Activated CD4-positive, alpha-beta memory T cell treated with anti-CD3 and anti-CD28 coated beads for 36 hours (primary cell): ENCODE measurements around the gene GTF2A1. TPM values are rescaled to one million over a fixed set of nuclear protein-coding genes. Genes with fewer than 3 reads are reported as not detected.

ENCODE experiments used
- CTCF ChIA-PET: fragments of 350-600 bp; sonication (Branson Sonifier 250); formaldehyde crosslinking; loops from one replicate; lab custom pipeline; 2021; ENCODE audit warnings: antibody characterized with exemption, inconsistent platforms; lab: Charles Lee
- POLR2A ChIA-PET: fragments of 350-600 bp; sonication (Branson Sonifier 250); formaldehyde crosslinking; loops from one replicate; lab custom pipeline; 2021; ENCODE audit warnings: antibody characterized with exemption; lab: Charles Lee
- DNase-seq: peaks from one replicate; pipeline ENCODE4 v3.0.0-alpha.2; 2020
- H3K27ac Mint-ChIP-seq: one replicate; pipeline ENCODE4 v1.8.0; 2021; ENCODE audit warnings: mixed read lengths
- H3K27me3 Mint-ChIP-seq: one replicate; pipeline ENCODE4 v1.8.0; 2021; ENCODE audit warnings: mixed read lengths
- H3K36me3 Mint-ChIP-seq: one replicate; pipeline ENCODE4 v1.8.0; 2021; ENCODE audit warnings: mixed read lengths
- H3K4me1 Mint-ChIP-seq: one replicate; pipeline ENCODE4 v1.8.0; 2021; ENCODE audit warnings: low read depth, mixed read lengths
- H3K4me3 Mint-ChIP-seq: one replicate; pipeline ENCODE4 v1.8.0; 2021; ENCODE audit warnings: mild to moderate bottlenecking, mixed read lengths
- H3K9me3 Mint-ChIP-seq: one replicate; pipeline ENCODE4 v1.8.0; 2021; ENCODE audit warnings: mixed read lengths
- intact Hi-C: fragments of 100-400 bp; cut with micrococcal nuclease; formaldehyde crosslinking; loops from one replicate; pipeline ENCODE4 v1.15.1; 2023
- total RNA-seq, 2 experiments: library from RNA; stranded (reverse); gene quantifications; one replicate each; pipeline ENCODE4 v1.2.3, GENCODE V29; 2021

GTF2A1 gene
- total RNA-seq, 2 experiments from 2014 or later, result 38.9 to 40.1 TPM

DNA sequence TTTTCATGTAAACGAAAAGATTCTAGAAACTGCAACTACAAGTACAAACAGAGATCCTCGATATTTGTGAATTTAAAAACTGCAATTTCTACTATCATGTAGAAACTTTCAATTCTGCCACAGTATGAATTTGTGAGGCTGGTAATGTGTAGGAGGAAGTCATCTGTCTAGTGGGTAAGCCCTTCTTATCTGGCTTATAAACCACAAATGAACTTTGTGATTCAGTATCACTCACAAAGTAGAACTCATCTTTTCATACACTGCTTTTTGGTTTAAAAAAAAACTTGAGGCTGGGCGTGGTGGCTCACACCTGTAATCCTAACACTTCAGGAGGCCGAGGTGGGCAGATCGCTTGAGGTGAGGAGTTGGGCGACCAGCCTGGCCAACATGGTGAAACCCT lies 20.7 kb downstream of the GTF2A1 start:
- intact Hi-C loops, result loop anchor here (2.0 kb wide), 1 partner anchor 19 kb away; no protein-coding TSS in a partner anchor
- Mint-ChIP-seq H3K9me3 (no peaks in the 10 kb centered on the region), H3K27me3 (no peaks in the 10 kb centered on the region), H3K4me1 (peaks cover 22% of the 10 kb centered on the region), H3K27ac (peak overlapping the region; percentile 54), H3K4me3 (no peak overlapping the region), H3K36me3 (peaks cover 48% of the 10 kb centered on the region)
- ChIA-PET CTCF (no interaction called here), POLR2A (no interaction called here)
- DNase-seq, result no peak

DNA sequence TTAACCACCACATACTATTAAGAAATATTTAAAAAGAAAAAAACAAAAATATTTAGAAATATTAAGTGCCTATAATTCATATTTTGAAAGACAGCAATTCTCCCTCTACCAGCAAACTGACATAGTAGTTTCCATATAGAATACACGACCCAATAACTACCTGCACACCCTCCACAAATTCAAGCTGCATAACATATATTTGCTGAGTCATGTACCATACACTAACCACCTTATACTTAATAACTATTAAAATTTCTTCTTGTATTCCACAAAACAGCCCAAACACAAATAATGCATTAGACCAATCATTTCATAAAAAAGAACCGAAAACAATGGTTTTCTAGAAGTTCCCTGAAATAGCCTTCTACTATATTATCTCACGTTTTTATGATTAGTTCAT lies 21.7 kb downstream of the GTF2A1 start:
- CTCF ChIA-PET, result interaction anchor here (1.3 kb wide), 1 partner anchor 29 kb away, joined by 4 read pairs; no protein-coding TSS in a partner anchor
- POLR2A ChIA-PET, result no interaction called here
- Mint-ChIP-seq H3K9me3 (no peaks in the 10 kb centered on the region), H3K27me3 (no peaks in the 10 kb centered on the region), H3K4me3 (no peak overlapping the region), H3K36me3 (peaks cover 49% of the 10 kb centered on the region), H3K4me1 (peaks cover 25% of the 10 kb centered on the region), H3K27ac (no peak overlapping the region)
- intact Hi-C loops, result no loop called here
- no peak for DNase-seq

DNA sequence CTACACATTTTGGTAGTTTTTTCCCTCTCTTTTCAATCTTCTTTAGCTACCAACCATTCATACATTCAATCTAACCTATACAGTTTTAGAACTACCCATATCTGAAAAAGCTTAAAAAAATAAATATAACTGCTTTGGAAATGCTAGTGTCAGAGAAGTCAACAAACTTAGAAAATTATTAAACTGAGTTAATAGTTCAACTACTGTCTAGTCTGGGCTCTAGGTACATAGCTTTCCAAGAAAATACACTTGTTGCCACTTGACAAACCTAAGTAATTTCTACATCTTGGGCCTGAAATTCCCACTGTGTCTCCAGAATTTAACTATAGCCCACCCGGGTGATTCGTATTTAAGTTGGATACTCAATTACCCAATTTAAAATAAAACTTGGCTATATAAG lies 22.1 kb downstream of the GTF2A1 start:
- H3K36me3 Mint-ChIP-seq, result peaks cover 48% of the 10 kb centered on the region

DNA sequence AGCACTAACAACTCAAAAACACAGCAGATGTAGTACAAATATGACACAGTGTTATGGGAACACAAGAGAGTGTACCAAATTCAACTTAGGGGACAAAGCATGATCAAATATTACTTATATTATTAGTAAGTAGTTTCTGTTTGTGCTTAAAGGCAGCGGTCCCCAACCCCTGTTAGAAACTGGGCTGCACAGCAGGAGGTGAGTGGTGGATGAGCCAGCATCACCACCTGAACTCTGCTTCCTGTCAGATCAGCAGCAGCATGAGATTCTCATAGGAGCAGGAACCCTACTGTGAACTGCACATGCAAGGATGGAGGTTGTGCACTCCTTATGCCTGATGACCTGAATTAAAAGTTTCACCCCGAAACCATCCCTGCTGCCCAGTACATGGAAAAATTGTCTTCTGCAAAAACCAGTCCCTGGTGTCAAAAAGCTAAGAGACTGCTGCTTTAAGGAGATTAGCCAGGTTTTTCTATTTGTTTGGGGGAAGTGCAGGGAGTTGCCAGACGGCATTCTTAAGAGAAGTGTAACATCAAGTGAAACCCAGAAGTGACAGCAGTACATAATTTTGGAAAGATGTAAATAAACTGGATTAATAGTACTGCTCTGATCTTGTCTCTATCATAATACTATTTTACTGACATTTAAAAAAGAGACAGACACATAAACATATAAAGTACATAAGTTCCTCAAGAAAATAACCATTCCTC lies 26.7 kb downstream of the GTF2A1 start:
- Mint-ChIP-seq H3K4me1 (peaks cover 41% of the 10 kb centered on the region), H3K4me3 (no peak overlapping the region), H3K27ac (no peak overlapping the region), H3K27me3 (no peaks in the 10 kb centered on the region), H3K9me3 (no peaks in the 10 kb centered on the region), H3K36me3 (peaks cover 43% of the 10 kb centered on the region)
- peak; percentile 61 for DNase-seq
- ChIA-PET CTCF (no interaction called here), POLR2A (no interaction called here)
- intact Hi-C loops, result loop anchor here (1.0 to 2.0 kb wide), 2 partner anchors 23 to 25 kb away; no protein-coding TSS in a partner anchor

More for the DNA sequence above, 22.1 kb downstream of the GTF2A1 start:
- Mint-ChIP-seq H3K4me1 (peaks cover 29% of the 10 kb centered on the region), H3K27ac (no peak overlapping the region), H3K27me3 (no peaks in the 10 kb centered on the region), H3K4me3 (no peak overlapping the region), H3K9me3 (no peaks in the 10 kb centered on the region)
- ChIA-PET CTCF (interaction anchor here (0.7 to 1.3 kb wide), 2 partner anchors 29 to 471 kb away, joined by 3 to 4 read pairs; no protein-coding TSS in a partner anchor), POLR2A (interaction anchor here (0.8 kb wide), 1 partner anchor 9 kb away, joined by 4 read pairs; no protein-coding TSS in a partner anchor)
- no peak for DNase-seq
- intact Hi-C loops, result no loop called here

DNA sequence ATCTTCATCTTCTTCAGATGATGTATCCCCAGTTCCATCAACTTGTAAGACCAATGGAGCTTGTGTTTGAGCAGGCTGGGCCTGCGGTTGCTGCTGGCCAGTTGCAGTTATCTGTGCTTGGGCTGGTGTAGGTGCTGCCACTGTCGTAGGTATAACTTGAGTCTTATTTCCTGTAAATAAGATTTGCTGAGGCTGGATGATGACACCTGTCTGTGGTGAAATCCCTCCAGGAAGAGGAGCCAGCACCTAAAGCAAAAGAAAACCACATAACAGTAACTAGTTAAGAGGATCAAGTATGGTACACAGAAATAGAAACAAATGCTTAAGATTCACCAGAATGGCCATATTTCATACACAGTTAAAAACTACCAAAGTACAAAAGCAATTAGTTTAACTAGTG lies 28.2 kb downstream of the GTF2A1 start:
- Mint-ChIP-seq H3K27me3 (no peaks in the 10 kb centered on the region), H3K4me3 (peak overlapping the region; percentile 44), H3K4me1 (peaks cover 50% of the 10 kb centered on the region), H3K9me3 (no peaks in the 10 kb centered on the region), H3K27ac (peak overlapping the region; percentile 79), H3K36me3 (peaks cover 48% of the 10 kb centered on the region)
- intact Hi-C loops, result loop anchor here (2.0 kb wide), 1 partner anchor 22 kb away; no protein-coding TSS in a partner anchor
- ChIA-PET CTCF (interaction anchor here (1.2 kb wide), 2 partner anchors 20 to 22 kb away, joined by 3 to 8 read pairs; no protein-coding TSS in a partner anchor), POLR2A (interaction anchor here (0.8 kb wide), 1 partner anchor 23 kb away, joined by 3 read pairs; no protein-coding TSS in a partner anchor)
- DNase-seq, result peak; percentile 47

DNA sequence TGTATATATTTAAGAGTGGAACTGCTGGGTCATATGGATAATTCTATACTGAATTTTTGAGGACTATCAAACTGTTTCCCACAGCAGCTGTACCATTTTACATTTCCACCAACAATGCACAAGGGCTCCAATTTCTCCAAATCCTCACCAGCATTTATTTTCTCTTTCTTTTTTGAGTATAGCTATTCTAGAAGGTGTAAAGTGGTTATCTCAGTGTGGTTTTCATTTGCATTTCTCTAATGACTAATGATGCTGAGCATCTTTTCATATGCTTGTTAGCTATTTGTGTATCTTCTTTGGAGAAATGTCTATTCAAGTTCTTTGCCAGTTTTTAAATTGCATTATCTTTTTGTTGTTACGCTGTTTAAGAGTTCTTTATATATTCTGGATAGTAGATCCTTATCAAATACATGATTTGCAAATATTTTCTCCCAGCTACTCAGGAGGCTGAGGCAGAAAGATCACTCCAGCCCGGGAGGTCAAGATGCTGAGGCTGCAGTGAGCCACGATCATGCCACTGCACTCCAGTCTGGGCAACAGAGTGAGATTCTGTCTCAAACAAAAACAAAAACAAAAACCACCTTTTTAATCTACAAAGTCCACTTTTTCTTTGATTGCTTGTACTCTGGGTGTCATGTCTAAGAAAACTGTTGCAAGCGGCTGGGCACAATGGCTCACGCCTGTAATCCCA lies 32.8 kb downstream of the GTF2A1 start:
- ChIA-PET POLR2A (interaction anchor here (1.1 to 1.2 kb wide), 2 partner anchors 31 to 33 kb away, joined by 3 read pairs; partner anchors contain the start of gene GTF2A1), CTCF (interaction anchor here (0.8 to 1.1 kb wide), 5 partner anchors 9 to 30 kb away, joined by 3 to 4 read pairs (median 3); no protein-coding TSS in a partner anchor)
- H3K4me1 Mint-ChIP-seq, result peaks cover 51% of the 10 kb centered on the region
- DNase-seq, result no peak
- H3K4me3 Mint-ChIP-seq, result no peak overlapping the region
- H3K27ac Mint-ChIP-seq, result peak overlapping the region; percentile 23
- no peaks in the 10 kb centered on the region for H3K27me3 Mint-ChIP-seq
- H3K9me3 Mint-ChIP-seq, result no peaks in the 10 kb centered on the region
- peaks cover 35% of the 10 kb centered on the region for H3K36me3 Mint-ChIP-seq
- intact Hi-C loops, result no loop called here

DNA sequence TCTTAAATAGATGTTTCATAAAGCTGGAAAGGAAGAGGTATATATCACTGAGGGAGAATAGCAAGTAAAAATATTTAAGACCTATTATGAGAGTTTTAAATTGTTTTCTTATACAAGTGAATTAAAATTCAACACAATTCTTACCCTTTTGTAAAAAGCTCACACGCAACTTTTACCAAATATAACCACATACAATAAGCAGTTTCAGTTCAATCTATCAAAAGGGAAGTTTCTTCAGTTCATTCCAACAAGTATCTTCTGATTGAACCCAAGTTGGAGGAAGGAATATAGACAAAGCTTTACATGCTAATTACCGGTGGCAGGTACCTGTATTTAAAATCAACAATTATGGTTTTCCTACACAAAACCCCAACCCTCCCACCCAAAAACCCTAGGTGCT lies 41.1 kb downstream of the GTF2A1 start:
- POLR2A ChIA-PET, result no interaction called here
- Mint-ChIP-seq H3K27me3 (no peaks in the 10 kb centered on the region), H3K27ac (no peak overlapping the region), H3K9me3 (no peaks in the 10 kb centered on the region), H3K36me3 (peaks cover 28% of the 10 kb centered on the region), H3K4me3 (no peak overlapping the region), H3K4me1 (peaks cover 30% of the 10 kb centered on the region)
- no peak for DNase-seq
- intact Hi-C loops, result no loop called here
- CTCF ChIA-PET, result interaction anchor here (1.4 to 3.2 kb wide), 2 partner anchors 8 to 9 kb away, joined by 4 to 24 read pairs; no protein-coding TSS in a partner anchor

DNA sequence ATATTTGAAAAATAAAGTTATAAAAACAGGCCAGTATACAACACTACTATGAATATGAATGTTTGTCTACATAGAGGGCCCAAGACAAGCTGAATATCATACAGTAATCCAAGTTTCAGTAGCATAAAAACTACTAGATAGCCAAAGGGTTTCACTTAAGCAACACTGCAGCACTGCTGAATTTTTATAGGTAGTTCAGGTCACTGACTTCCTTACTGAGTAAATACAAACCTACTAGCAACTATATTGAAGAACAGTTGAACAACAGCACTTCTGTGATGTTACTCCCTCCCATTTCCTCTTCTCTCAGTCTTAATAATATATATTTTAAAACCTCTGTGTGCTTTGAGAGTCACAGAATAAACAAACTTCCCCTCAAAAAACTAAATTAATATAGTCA lies 42.7 kb downstream of the GTF2A1 start:
- Mint-ChIP-seq H3K9me3 (no peaks in the 10 kb centered on the region), H3K4me3 (no peak overlapping the region), H3K36me3 (peaks cover 20% of the 10 kb centered on the region), H3K27ac (peak overlapping the region; percentile 7), H3K27me3 (no peaks in the 10 kb centered on the region), H3K4me1 (peaks cover 17% of the 10 kb centered on the region)
- ChIA-PET POLR2A (no interaction called here), CTCF (interaction anchor here (1.5 to 3.2 kb wide), 2 partner anchors 7 to 190 kb away, joined by 3 to 24 read pairs; no protein-coding TSS in a partner anchor)
- intact Hi-C loops, result no loop called here
- no peak for DNase-seq

DNA sequence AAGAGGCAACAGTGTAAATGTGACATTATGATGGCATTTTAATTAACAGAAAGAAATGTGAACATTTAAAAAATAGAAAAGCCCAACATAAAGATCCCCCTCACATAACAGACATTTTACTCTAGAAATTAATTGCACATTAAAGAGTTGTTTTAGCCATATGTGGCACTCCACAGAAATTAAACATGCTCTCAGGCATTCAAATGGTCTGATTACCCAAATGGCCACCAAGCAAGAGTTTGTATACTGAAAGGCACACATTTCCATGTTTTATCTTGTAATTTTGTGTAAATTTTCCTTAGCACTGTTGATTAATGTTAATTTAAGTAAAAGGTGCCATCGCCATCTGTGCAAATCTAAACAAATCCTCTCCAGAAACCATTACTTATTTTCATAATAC lies 43.5 kb downstream of the GTF2A1 start:
- no peak for DNase-seq
- Mint-ChIP-seq H3K36me3 (peaks cover 15% of the 10 kb centered on the region), H3K9me3 (no peaks in the 10 kb centered on the region), H3K4me1 (peaks cover 9% of the 10 kb centered on the region), H3K27ac (peak overlapping the region; percentile 60), H3K4me3 (no peak overlapping the region), H3K27me3 (no peaks in the 10 kb centered on the region)
- POLR2A ChIA-PET, result no interaction called here
- CTCF ChIA-PET, result interaction anchor here (1.5 kb wide), 1 partner anchor 190 kb away, joined by 3 read pairs; no protein-coding TSS in a partner anchor
- intact Hi-C loops, result no loop called here

DNA sequence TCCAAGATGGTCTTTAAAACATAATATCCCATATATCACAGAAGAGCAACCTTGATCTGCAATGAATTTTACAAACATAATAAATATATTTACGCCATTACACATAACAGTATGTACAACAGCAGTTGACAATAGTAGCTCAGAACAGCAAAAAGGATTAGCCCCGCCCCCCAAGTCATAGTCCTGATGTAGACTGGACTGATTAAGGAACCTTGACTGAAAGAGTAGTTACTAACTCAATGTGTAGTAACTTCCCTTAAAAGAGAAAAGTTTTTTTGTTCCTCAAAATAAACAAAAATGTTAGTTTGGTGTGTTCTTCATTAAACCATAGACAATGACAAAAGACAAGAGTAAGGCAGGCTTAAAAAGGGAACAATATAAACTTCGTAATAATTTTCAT lies 44.5 kb downstream of the GTF2A1 start:
- Mint-ChIP-seq H3K36me3 (peaks cover 10% of the 10 kb centered on the region), H3K27ac (no peak overlapping the region), H3K4me1 (peaks cover 11% of the 10 kb centered on the region), H3K4me3 (no peak overlapping the region), H3K27me3 (no peaks in the 10 kb centered on the region), H3K9me3 (no peaks in the 10 kb centered on the region)
- DNase-seq, result no peak
- CTCF ChIA-PET, result interaction anchor here (0.7 to 1.5 kb wide), 3 partner anchors 10 to 189 kb away, joined by 3 to 4 read pairs (median 3); no protein-coding TSS in a partner anchor
- POLR2A ChIA-PET, result no interaction called here
- intact Hi-C loops, result no loop called here

DNA sequence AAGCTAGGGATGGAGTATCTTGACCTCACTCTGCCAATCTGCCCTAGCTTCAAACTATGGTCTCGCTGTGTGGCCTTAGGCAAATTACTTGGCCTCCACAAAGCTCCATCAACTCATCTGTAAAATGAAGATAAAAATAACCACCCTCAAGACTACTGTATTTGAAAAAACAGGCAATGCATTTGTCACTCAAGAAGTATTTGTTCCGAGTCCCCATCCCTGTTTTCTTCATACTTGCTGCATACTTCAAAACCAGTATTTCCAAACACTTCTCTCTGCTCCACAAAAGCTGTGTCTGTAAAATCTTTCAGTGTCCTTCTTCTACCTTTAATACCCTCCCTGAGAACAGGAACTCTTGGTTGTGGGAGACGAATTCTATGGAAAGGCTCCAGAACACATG lies 47.9 kb downstream of the GTF2A1 start:
- H3K27ac Mint-ChIP-seq, result no peak overlapping the region
- intact Hi-C loops, result no loop called here
- no peaks in the 10 kb centered on the region for H3K27me3 Mint-ChIP-seq
- H3K9me3 Mint-ChIP-seq, result no peaks in the 10 kb centered on the region
- H3K36me3 Mint-ChIP-seq, result peaks cover 1% of the 10 kb centered on the region
- H3K4me3 Mint-ChIP-seq, result no peak overlapping the region
- CTCF ChIA-PET, result interaction anchor here (0.7 to 4.0 kb wide), 3 partner anchors 20 to 176 kb away, joined by 3 to 33 read pairs (median 3); no protein-coding TSS in a partner anchor
- POLR2A ChIA-PET, result no interaction called here
- DNase-seq, result no peak
- H3K4me1 Mint-ChIP-seq, result peaks cover 24% of the 10 kb centered on the region
